ENCODE measurements around the gene TMEM150B. TPM values are rescaled to one million over a fixed set of nuclear protein-coding genes. Genes with fewer than 3 reads are reported as not detected.

TMEM150B gene
- total and polyA plus RNA-seq, 2 of the 13 experiments (the other 11 are each of a cell fraction or from before 2014, with no cell fraction given) = 1.3 to 1.8 TPM

GRCh38 chr19:55279770-55280643 lies 45.1 kb downstream of the TMEM150B start, which contains the start of gene HSPBP1 (continued):
- TF ChIP-seq ZNF235 (CRISPR knock-in tag; IDR thresholded peaks at IDR 0.05; ENCODE audit: borderline replicate concordance) (0 out of 2 replicates have a peak, but pooled peaks have one; percentile 26), DNMT3B (CRISPR knock-in tag; conservative IDR thresholded peaks at IDR 0.05) (no peak), ZNF878 (CRISPR knock-in tag; IDR thresholded peaks at IDR 0.05) (0 out of 2 replicates have a peak, but pooled peaks have one; percentile 12), NFE2 (CRISPR knock-in tag; IDR thresholded peaks at IDR 0.05) (no peak), HCFC1 (IDR thresholded peaks at IDR 0.05; ENCODE audit: low read depth, low read length) (peak; percentile 68), TGIF2 (CRISPR knock-in tag; IDR thresholded peaks at IDR 0.05) (no peak), ARID3A (IDR thresholded peaks at IDR 0.05; ENCODE audit: low read depth, low read length) (no peak), BATF2 (CRISPR knock-in tag; IDR thresholded peaks at IDR 0.05) (no peak), HNRNPUL1 (IDR thresholded peaks at IDR 0.05; ENCODE audit: low read depth, low read length) (no peak), FOXO4 (CRISPR knock-in tag; conservative IDR thresholded peaks at IDR 0.05) (no peak), ZFP37 (CRISPR knock-in tag; IDR thresholded peaks at IDR 0.05; ENCODE audit: borderline replicate concordance) (no peak), PBX2 (CRISPR knock-in tag; IDR thresholded peaks at IDR 0.05) (peak; percentile 76), ZBTB8A (CRISPR knock-in tag; IDR thresholded peaks at IDR 0.05; ENCODE audit: borderline replicate concordance, low read depth) (no peak), GTF3A (CRISPR knock-in tag; conservative IDR thresholded peaks at IDR 0.05) (no peak), MYPOP (CRISPR knock-in tag; IDR thresholded peaks at IDR 0.05) (no peak), ZBTB37 (CRISPR knock-in tag; IDR thresholded peaks at IDR 0.05) (no peak), ZNF460 (CRISPR knock-in tag; IDR thresholded peaks at IDR 0.05; ENCODE audit: borderline replicate concordance) (peak; percentile 21; the same call in 1 of the 2 replicates), SSRP1 (CRISPR knock-in tag; IDR thresholded peaks at IDR 0.05) (no peak), ZNF709 (CRISPR knock-in tag; IDR thresholded peaks at IDR 0.05) (no peak), ZBTB3 (CRISPR knock-in tag; IDR thresholded peaks at IDR 0.05; ENCODE audit: borderline replicate concordance, low read depth) (no peak), ZNF446 (CRISPR knock-in tag; IDR thresholded peaks at IDR 0.05) (no peak), EED (CRISPR knock-in tag; IDR thresholded peaks at IDR 0.05) (peak; percentile 27; the same call in 1 of the 2 replicates)

All from HepG2 (cell line).